Neuron (in vitro differentiated cells): ENCODE measurements around the gene HABP4.
"Not testable (repeated sequence)": the region's sequence is repeated elsewhere in the genome, so short reads cannot be mapped to it uniquely, and the experiment has no call there.

Experiments
- H2AFZ ChIP-seq: one replicate; pipeline ENCODE4 v1.6.1; 2013; ENCODE audit warnings: low read depth, mild to moderate bottlenecking, inconsistent platforms, low read length, moderate library complexity
- H3K27me3 ChIP-seq: one replicate; pipeline ENCODE4 v1.6.1; 2013; ENCODE audit warnings: low read length; ENCODE audit not compliant: insufficient read depth
- H3K36me3 ChIP-seq: one replicate; pipeline ENCODE4 v1.6.1; 2013; ENCODE audit warnings: low read length; ENCODE audit not compliant: insufficient read depth
- H3K4me1 ChIP-seq: one replicate; pipeline ENCODE4 v1.6.1; 2013; ENCODE audit warnings: low read length; ENCODE audit not compliant: insufficient read depth
- H3K4me3 ChIP-seq: 2 replicates; pipeline ENCODE4 v1.5.1; 2013; ENCODE audit warnings: mild to moderate bottlenecking, low read length, moderate library complexity
- H3K9me3 ChIP-seq: one replicate; pipeline ENCODE4 v1.6.1; 2013; ENCODE audit warnings: low read length

Gene HABP4

GRCh38 chr9:96499257-96499656 is 49.3 kb downstream of the HABP4 start:
- H3K36me3 ChIP-seq, result peaks cover 7% of the 10 kb centered on the region
- no peak overlapping the region for H2AFZ ChIP-seq
- no peaks in the 10 kb centered on the region for H3K9me3 ChIP-seq
- no peaks in the 10 kb centered on the region for H3K4me1 ChIP-seq
- no peak overlapping the region for H3K4me3 ChIP-seq
- no peaks in the 10 kb centered on the region for H3K27me3 ChIP-seq

GRCh38 chr9:96500696-96501632 is 51.0 kb downstream of the HABP4 start:
- Histone ChIP-seq H3K27me3 (no peaks in the 10 kb centered on the region), H3K4me3 (no peak overlapping the region), H2AFZ (no peak overlapping the region), H3K36me3 (peaks cover 6% of the 10 kb centered on the region), H3K9me3 (no peaks in the 10 kb centered on the region), H3K4me1 (no peaks in the 10 kb centered on the region)

- Histone ChIP-seq H3K27me3 (no peaks in the 10 kb centered on the region), H3K9me3 (no peaks in the 10 kb centered on the region), H3K36me3 (peaks cover 9% of the 10 kb centered on the region), H3K4me3 (no peak overlapping the region), H3K4me1 (no peaks in the 10 kb centered on the region), H2AFZ (no peak overlapping the region)
Observed at GRCh38 chr9:96501633-96502538, 51.9 kb downstream of the HABP4 start.

GRCh38 chr9:96502539-96503373 is 52.8 kb downstream of the HABP4 start:
- Histone ChIP-seq H3K36me3 (peaks cover 9% of the 10 kb centered on the region), H3K4me1 (no peaks in the 10 kb centered on the region), H3K27me3 (no peaks in the 10 kb centered on the region), H3K9me3 (no peaks in the 10 kb centered on the region), H2AFZ (no peak overlapping the region), H3K4me3 (no peak overlapping the region)

- not testable (repeated sequence) for H2AFZ ChIP-seq, H3K4me3 ChIP-seq, H3K27me3 ChIP-seq, H3K36me3 ChIP-seq, H3K9me3 ChIP-seq, H3K4me1 ChIP-seq
Observed at GRCh38 chr9:96503374-96503748, 53.4 kb downstream of the HABP4 start.

- no peaks in the 10 kb centered on the region for H3K27me3 ChIP-seq
- H3K4me1 ChIP-seq, result no peaks in the 10 kb centered on the region
- no peak overlapping the region for H3K4me3 ChIP-seq
- H3K9me3 ChIP-seq, result no peaks in the 10 kb centered on the region
- H3K36me3 ChIP-seq, result peaks cover 9% of the 10 kb centered on the region
- H2AFZ ChIP-seq, result no peak overlapping the region
Observed at GRCh38 chr9:96503918-96504317, 53.9 kb downstream of the HABP4 start.

GRCh38 chr9:96505316-96505991 is 55.5 kb downstream of the HABP4 start:
- Histone ChIP-seq H3K36me3 (peaks cover 9% of the 10 kb centered on the region), H3K27me3 (no peaks in the 10 kb centered on the region), H3K9me3 (no peaks in the 10 kb centered on the region), H2AFZ (no peak overlapping the region), H3K4me3 (no peak overlapping the region), H3K4me1 (peaks cover 10% of the 10 kb centered on the region)

- peaks cover 12% of the 10 kb centered on the region for H3K36me3 ChIP-seq
- H3K27me3 ChIP-seq, result no peaks in the 10 kb centered on the region
- no peak overlapping the region for H2AFZ ChIP-seq
- peaks cover 10% of the 10 kb centered on the region for H3K4me1 ChIP-seq
- H3K4me3 ChIP-seq, result no peak overlapping the region
- no peaks in the 10 kb centered on the region for H3K9me3 ChIP-seq
Observed at GRCh38 chr9:96508227-96508940, 58.4 kb downstream of the HABP4 start.

GRCh38 chr9:96509026-96509425 is 59.1 kb downstream of the HABP4 start:
- H3K27me3 ChIP-seq, result no peaks in the 10 kb centered on the region
- no peak overlapping the region for H2AFZ ChIP-seq
- H3K36me3 ChIP-seq, result peaks cover 16% of the 10 kb centered on the region
- H3K4me1 ChIP-seq, result peaks cover 10% of the 10 kb centered on the region
- no peak overlapping the region for H3K4me3 ChIP-seq
- H3K9me3 ChIP-seq, result no peaks in the 10 kb centered on the region

GRCh38 chr9:96509848-96510247 is 59.9 kb downstream of the HABP4 start:
- Histone ChIP-seq H3K36me3 (peaks cover 18% of the 10 kb centered on the region), H3K4me3 (no peak overlapping the region), H3K4me1 (peaks cover 11% of the 10 kb centered on the region), H3K9me3 (no peaks in the 10 kb centered on the region), H3K27me3 (no peaks in the 10 kb centered on the region), H2AFZ (no peak overlapping the region)

- Histone ChIP-seq H3K4me1 (peaks cover 13% of the 10 kb centered on the region), H3K36me3 (peaks cover 18% of the 10 kb centered on the region), H2AFZ (no peak overlapping the region), H3K9me3 (no peaks in the 10 kb centered on the region), H3K4me3 (no peak overlapping the region), H3K27me3 (no peaks in the 10 kb centered on the region)
Observed at GRCh38 chr9:96510258-96510657, 60.3 kb downstream of the HABP4 start.

- Histone ChIP-seq H3K4me1 (peaks cover 13% of the 10 kb centered on the region), H3K36me3 (peaks cover 15% of the 10 kb centered on the region), H3K4me3 (no peak overlapping the region)
Observed at GRCh38 chr9:96512240-96512639, 62.3 kb downstream of the HABP4 start.

More at GRCh38 chr9:96512240-96512639, 62.3 kb downstream of the HABP4 start:
- Histone ChIP-seq H2AFZ (no peak overlapping the region), H3K9me3 (no peaks in the 10 kb centered on the region), H3K27me3 (no peaks in the 10 kb centered on the region)
